DLD1 (cell line): ENCODE results near the gene RCL1.

Experiments used
- in situ Hi-C: cut with HindIII; loops from 2 replicates; pipeline ENCODE4 v1.10.0; 2017; ENCODE audit warnings: low sequenced_read_pairs

The RCL1 gene

GRCh38 chr9:4805191-4805918 lies 12.6 kb downstream of the RCL1 start:
- in situ Hi-C loops = no loop called here

GRCh38 chr9:4810565-4810964 lies 17.8 kb downstream of the RCL1 start:
- in situ Hi-C loops = no loop called here

DNA sequence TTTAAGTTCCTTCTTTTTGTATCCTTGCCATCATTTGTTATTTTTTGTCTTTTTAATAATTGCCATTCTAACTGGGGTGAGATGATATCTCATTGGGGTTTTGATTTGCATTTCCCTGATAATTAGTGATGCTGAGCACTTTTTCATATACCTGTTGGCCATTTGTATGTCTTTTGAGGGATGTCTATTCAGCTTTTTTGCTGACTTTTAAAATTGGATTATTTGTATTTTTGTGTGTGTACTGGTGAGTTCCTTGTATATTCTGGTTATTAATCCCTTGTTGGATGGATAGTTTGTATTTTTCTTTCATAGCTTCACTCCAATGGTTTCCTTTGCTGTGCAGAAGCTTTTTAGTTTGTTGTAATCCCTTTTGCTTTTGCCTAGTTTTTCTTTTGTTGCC lies 19.1 kb downstream of the RCL1 start:
- in situ Hi-C loops = no loop called here

- in situ Hi-C loops = no loop called here
Measured at GRCh38 chr9:4812858-4813257, 20.1 kb downstream of the RCL1 start.

- in situ Hi-C loops = no loop called here
Measured at GRCh38 chr9:4814913-4815312, 22.2 kb downstream of the RCL1 start.

DNA sequence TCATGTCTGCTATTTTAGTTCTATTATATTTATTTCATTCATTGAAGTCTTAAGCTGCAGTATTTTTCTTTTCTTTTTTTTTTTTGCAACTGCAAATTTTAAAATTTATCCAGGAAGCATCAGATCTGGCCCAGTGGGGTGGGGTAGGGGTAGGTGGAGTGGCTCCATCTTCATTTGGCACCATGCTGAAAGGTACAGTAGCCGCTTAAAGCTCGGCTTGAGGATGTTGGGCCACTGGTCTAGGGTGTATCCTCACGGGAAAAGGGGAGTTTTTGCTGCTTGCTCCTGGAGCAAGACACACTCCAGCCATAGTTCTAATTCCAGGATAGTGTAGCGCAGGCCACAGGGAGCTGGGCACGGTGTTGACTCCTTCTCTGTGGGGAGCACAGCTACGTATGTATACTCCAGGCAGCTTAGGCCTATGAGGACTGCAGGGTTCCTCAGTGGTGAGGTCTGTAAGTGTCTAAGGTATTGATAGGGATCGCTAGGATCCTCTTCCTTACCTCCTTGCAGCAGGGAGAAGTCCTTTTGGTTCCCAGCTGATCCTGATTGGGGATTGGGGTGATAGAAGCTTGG lies 22.7 kb downstream of the RCL1 start:
- in situ Hi-C loops = no loop called here

DNA sequence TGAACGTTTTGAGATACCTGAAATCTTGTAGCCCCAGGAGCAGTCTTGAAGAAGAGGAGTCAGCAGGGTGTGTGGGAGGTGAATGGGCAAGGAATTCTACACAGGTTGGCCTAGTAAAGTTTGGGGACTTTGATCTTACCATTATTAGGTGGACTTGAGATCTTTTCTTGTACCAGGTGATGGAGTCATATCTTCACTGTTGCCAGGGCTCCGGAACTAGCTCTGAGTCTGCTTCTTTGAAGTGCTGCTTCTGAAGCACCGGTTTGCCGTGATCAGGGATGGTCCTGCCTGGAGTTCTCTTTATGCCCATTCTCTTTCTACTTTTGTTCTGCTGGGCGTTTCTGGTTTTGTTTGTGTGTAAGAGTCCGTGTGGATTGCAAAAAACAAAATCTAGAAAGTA lies 27.4 kb downstream of the RCL1 start:
- in situ Hi-C loops = no loop called here

DNA sequence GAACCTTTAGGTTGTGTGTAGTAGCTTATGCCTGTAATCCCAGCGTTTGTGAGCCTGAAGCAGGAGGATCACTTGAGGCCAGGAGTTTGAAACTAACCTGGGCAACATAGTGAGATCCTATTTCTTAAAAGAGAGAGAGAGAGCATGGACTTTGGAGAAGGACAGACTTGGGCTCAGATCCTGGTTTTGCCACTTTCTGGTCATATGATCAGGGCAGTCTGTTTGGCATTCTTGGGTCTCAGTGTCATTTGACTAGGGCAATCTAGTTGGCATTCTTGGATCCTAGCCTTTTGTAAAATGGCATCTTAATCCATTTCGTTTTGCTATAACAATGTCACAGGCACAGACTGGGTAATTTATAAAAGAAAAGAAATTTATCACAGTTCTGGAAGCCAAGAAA lies 28.4 kb downstream of the RCL1 start:
- in situ Hi-C loops = no loop called here

GRCh38 chr9:4822057-4822456 lies 29.3 kb downstream of the RCL1 start:
- in situ Hi-C loops = no loop called here

- in situ Hi-C loops = no loop called here
Measured at GRCh38 chr9:4826417-4827166, 33.8 kb downstream of the RCL1 start.

- in situ Hi-C loops = no loop called here
Measured at GRCh38 chr9:4827224-4827623, 34.5 kb downstream of the RCL1 start.

GRCh38 chr9:4828761-4829160 lies 36.0 kb downstream of the RCL1 start:
- in situ Hi-C loops = no loop called here

GRCh38 chr9:4829969-4830368 lies 37.2 kb downstream of the RCL1 start:
- in situ Hi-C loops = no loop called here

DNA sequence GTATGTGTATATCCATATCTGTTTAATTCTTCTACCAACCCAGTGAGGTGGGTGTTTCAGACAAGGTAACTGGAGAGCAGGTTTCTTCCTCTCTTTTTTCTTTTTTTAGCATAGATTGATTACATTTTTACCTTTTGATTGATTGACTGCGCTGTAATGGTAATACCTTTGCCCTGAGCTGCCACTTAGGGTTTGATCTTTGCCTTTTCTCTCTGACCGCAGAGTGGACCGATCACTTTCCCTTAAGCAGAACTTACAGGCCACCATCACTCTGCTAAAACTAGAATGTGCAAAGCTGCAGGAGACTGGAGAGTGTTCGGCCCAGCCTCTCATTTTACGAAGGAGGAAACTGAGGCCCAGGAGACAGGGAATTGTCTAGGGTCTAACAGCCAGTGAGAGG lies 38.0 kb downstream of the RCL1 start:
- in situ Hi-C loops = no loop called here

DNA sequence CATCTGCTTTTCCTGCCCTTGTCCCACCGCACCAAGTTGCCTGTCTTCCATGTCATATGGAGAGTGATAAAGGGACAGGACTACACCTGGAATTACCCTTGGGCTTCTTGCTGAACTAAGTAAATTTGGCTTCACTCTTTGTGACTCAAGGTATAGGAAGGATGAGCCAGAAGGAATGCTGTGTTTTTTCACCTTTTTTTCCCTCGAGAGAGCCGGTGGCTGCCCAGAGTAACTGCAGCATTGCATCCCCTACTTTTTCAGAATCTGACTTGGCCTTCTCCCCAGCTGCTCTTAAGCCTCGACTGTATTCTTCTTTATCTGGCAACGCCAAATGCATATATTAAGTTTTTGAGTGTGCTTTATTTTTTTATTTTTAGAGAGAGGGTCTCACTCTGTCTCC lies 38.4 kb downstream of the RCL1 start:
- in situ Hi-C loops = no loop called here

GRCh38 chr9:4831944-4832343 lies 39.2 kb downstream of the RCL1 start:
- in situ Hi-C loops = no loop called here

DNA sequence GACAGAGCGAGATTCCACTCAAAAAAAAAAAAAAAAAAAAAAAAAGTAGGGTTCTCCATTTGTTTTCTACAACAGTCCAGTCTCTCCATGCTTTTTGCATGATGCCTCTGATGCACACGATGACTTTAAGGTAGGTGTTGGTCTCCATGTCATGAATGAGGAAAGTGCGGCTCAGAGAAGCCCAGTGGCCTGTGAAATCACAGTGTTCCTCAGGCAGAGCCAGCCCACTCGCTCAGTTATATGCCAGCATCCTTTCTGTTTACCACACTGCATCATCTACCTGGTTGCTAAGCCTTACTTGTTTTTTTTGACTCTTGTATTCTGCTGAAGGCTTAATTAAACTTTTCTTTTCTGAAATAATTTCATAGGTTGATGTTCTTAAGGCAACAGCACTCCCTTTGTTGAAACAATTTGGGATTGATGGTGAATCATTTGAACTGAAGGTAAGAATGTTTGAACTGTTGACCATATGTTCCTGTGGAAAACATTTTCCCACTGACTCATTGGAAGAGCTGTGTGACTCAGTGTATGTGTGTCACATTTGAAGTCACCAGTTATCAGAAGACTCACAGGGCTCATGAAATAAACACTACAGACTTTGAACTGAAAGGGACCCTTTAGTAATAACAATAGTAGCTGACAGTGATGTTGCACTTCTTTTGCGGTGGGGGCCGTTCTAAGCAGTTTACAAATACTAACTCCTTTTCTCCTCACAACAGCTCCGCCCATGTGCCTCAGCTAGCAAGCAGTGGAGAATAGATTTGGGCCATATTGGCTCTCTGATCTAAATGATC lies 40.2 kb downstream of the RCL1 start:
- in situ Hi-C loops = no loop called here

DNA sequence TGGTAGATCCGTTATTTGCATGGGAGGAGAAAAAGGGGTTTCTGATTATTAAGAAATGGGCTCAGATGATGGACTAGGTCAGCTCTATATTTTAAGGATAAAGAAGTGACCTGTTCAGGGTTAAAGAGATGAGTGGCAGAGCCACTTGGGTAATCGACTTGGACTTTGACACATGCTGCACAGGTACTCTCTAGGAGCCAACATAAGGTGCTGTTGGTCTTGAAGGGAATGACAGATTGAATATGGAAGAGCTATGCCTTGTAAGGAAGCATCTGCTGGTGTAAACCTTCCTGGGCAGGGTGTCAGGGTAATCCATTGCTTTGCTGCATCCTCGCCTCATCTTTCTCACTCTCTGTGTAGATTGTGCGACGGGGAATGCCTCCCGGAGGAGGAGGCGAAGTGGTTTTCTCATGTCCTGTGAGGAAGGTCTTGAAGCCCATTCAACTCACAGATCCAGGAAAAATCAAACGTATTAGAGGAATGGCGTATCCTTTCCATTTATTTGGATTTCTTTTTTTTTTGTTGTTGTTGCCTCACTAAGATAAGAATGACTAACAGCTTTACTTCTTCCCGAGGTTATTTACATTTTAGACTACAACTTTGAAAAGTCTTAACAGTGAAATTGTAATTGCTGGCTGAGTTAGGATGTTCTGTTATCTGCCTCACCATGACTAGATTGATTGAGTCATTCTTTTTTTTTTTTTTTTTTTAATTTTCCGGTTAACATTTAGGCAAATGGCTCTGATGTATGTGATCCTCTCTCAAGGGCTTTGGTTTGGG lies 41.2 kb downstream of the RCL1 start:
- in situ Hi-C loops = no loop called here

- in situ Hi-C loops = no loop called here
Measured at GRCh38 chr9:4836676-4837075, 43.9 kb downstream of the RCL1 start.

DNA sequence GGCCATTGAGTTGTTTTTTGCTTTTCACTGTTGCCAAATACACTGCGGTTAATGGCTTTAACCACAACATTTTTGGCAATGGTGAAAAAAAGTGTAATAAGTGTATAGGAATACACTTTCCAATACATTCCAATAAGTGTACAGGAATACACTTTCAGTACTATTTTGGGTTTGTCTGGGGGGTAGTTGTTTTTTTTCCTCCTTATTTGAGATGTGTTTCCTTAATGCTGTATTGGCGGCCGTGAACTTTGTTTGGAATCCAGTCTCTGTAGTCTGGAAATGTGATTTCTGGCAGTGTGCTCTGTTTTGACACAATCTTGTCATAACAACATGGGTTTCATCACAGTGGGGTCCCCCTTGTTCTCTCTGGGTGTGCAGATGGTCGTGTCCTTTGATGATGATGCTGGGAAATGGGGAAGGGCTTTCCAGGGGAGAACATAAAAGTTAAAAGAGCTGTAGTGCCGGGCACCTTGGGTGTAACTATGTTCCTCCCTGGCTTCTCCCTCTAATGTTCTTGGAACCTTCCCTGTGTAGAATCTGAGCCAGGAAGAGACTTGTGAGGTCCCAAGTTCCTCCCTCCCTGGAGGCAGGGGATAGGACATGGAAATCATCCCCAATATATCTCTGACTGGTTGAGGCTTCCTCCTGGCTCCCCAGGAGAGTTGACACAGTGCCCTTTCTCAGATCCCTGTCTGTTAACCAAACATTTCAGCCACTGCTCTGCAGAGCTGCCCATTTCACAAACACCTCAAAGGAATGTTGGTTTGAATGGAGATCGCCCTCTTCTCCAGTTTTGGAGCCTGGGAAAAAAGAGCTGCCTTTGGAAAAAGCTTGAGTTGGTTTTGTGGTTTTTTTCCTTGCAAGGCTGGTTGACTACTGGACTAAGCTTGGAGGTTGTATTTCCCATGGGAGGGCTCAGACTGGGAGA lies 44.8 kb downstream of the RCL1 start:
- in situ Hi-C loops = no loop called here
